HCEC 1CT (cell line): ENCODE data around the gene SERPINA12.
"Not testable (repeated sequence)": the region's sequence is repeated elsewhere in the genome, so short reads cannot be mapped to it uniquely, and the experiment has no call there.

Source experiments
- DNase-seq: peaks from one replicate; pipeline ENCODE4 v3.0.0-alpha.2; 2017

Gene SERPINA12

GRCh38 chr14:94535506-94535905, 26.2 kb upstream of the SERPINA12 start:
- DNase-seq = no peak

- no peak for DNase-seq
These were observed 23.2 kb upstream of the SERPINA12 start for GRCh38 chr14:94532447-94532846.

DNA sequence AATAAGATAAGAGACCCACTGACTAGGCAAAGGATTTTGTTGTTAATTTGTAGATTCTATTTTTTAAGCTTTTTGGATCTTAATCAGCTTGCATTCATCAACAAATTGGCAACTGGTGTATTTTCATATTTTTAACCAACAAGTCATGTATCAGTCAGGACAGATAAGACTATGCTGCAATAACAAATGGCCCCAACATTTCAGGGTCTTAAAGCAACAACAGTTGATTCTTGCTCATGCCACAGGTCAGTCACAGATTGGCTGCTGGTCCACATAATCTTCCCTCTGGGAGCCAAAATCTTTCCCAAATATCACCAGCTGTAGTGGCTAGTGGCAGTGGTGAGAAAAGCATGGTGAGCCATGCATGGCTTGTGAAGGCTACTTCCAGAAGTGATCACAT, 21.9 kb upstream of the SERPINA12 start:
- DNase-seq = no peak

DNA sequence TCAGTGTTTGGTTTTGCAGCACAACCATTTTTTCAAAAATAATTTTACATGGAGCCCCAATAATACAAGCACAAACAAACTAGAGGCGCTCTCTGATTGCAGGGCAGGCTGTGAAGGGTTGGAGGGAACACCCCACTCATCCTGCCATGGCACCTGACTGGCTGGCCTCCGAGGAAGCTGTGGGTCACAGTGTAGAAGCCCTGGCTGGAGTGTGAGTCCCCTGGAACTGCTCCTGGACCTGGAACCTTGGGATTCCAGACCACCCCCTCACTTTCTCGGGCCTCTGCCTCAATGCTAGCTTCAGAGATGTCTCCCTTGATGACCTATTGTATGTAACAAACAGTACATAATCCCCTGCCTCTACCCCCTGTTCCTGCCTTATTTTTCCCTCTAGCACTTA, 14.8 kb upstream of the SERPINA12 start:
- no peak for DNase-seq

DNA sequence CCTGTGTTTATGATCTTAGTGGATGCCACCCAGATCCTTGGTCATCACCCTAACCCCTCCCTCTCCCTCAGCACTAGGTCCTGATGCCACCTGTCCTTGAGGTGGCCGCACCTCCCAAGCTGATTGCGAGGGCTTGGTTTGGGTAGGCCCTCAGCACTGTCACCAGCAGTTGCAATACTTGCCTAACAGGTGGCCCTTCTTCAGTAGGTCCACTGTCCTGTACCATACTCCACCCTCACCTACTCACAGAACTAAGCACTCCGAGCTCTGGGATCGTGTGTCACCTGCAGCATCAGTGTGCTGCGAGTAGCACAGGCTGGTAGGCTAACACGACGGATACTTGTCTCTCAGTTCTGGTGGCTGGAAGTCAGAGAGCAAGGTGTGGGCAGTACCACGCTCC, 14.0 kb upstream of the SERPINA12 start:
- no peak for DNase-seq

GRCh38 chr14:94522115-94522724, 13.0 kb upstream of the SERPINA12 start:
- no peak for DNase-seq

DNA sequence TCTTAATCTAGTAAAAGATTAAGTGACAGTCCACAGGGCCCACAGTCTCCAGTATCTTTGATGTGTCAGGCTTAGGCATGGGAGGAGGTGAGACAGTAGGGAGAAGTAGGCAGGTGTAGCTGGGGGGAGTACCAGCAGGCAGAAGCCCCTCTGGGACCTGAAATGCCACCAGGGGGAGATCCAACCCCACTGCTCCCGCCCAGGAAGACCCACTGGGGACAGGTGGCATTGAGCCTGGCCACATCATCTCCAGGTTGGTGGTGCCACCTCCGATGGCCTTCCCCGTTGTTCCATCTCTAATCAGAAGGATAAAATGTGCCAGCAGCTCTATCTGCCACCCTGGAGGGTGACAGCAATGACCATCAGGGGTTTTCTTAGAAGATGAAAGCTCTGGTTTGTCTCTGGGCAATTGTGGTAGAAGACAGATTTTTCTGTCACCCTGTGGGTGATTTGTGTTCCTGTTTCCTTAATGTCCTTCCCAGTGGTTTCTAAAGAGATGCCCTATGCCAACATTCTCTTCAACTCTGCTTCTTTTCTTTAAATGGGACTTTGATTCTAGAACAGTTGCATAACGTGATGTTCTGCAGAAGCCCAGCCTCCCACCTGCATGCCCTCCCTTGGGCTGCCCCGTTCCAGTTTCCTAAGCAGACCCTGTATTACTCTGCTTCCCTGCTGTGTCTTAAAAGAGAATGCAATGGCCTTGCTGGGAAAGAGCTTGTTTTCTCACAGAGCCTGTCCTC, 12.3 kb upstream of the SERPINA12 start:
- no peak for DNase-seq

GRCh38 chr14:94517641-94518257, 8.5 kb upstream of the SERPINA12 start:
- DNase-seq = no peak

GRCh38 chr14:94517248-94517640, 8.0 kb upstream of the SERPINA12 start:
- DNase-seq = no peak

DNA sequence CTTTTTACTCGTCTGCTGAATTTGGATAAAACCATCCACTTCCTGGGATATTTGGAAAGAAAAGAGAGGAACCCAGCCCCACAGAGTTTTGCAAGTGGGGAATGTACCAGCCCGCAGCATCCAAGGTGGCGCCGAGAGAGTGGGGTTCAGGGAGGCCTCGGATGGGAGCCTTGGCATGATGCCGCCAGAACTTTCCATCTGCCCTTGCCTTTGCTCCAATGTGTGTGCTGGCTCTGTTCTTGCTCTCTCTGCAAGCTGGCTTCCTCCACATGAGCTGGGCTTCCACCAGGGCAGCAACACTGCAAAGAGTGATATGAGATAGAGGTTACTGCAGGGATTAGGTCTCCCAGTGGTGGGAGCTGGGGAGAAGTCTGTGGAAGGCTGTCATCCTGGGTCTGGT, 6.6 kb upstream of the SERPINA12 start:
- DNase-seq = no peak

GRCh38 chr14:94515426-94515825, 6.2 kb upstream of the SERPINA12 start:
- no peak for DNase-seq

GRCh38 chr14:94514351-94514750, 5.1 kb upstream of the SERPINA12 start:
- no peak for DNase-seq

GRCh38 chr14:94510481-94510880, 1.2 kb upstream of the SERPINA12 start:
- DNase-seq = not testable (repeated sequence)

DNA sequence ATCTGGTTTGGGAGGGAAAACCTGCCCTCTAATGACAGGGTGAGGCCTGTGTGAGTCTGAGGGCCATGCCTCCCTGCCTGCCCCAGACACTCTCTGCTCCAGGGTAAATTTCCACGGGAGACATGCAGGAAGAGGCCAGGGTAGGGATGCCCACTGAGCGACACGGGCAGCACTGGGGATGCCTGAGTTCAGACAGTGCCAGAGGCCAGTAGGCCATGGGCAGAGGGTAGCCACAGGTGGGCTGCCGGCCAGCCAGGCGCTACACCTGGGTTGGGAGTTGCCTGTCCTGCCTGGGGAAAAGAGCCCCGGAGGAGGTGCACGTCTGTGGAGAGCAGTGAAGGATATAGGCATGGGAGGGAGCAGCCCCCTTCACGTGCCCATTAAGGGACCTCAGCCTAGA, 3.6 kb downstream of the SERPINA12 start:
- no peak for DNase-seq

DNA sequence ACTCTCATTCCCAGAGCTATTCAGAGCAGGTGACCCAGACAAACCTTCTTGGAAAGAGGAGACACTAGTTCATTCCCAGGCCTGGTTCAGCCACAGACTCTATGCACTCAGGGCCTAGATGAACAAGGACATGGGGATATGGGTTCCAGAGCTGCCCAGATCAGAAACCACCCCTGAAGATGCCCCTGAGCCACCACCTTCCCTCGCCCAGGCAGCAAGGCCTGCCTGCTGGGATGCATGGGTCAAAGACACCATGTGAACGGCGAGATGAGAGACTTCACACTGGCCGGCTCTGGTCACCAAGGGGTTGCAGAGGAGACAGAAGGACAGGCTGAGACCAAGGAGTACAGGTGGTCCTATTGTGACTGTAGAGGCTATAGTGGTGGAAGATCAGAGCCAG, 4.1 kb downstream of the SERPINA12 start:
- no peak for DNase-seq

DNA sequence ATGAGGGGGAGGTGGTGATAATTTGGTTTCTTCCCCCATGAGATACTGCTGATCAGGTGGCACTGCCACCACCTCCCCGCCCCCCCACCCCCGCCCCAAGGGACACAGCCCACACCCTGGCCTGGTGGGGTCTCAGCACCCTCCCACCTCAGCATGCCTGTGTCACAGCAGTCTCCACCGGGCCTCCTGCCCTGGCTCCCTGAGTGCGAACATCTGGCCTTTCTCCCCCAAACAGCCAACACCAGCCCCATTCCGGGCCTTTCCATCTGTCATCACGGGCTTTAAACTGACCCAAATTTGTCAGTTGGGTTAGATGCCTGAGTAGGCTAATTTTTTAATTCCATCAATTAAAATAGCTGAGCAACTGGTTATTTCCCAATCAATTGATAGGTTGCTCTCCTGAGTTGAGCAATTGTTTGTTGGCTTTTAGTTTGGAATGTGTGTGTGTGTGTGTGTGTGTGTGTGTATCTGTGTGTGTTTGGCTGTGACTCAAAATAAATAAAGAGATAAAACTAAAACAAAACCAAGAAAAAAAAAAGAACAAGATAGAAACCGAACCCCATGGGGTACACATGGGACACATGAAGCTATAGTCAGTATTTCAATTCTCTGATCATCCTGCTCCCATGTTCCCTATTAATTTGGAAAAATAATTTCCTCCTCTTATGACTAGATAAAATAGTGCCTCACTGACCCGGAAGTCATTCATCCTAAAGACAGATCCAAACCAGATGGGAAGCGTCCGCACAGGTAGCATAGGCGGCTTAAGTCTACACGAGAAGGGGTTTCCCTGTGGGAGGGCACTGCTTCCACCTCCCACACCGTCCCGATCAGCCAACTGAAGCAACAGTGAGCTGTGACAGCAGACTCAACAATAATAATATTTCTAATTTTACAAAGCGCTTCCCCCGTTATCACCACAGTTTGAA, 7.4 kb downstream of the SERPINA12 start:
- no peak for DNase-seq

DNA sequence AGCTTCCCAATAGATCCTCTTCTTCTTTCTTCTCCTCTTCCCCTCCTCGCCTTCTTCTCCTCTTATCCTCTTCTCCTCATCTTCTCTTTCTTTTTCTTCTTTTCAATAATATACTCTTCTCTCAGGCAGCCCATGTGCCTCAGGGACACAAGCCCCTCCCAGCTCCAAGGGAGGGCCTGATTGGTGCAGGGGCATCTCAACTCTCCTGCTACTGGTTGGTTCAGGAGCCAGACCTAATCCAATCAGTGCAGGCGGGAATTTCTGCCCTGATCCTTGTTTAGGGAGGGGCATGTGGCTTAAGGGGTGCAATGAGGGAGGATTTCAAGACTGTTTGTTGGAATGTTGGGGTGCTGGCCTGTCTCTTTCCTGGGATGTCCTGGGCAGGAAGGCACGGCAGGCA, 9.0 kb downstream of the SERPINA12 start:
- DNase-seq = no peak

GRCh38 chr14:94499673-94500072, 9.6 kb downstream of the SERPINA12 start:
- DNase-seq = no peak

DNA sequence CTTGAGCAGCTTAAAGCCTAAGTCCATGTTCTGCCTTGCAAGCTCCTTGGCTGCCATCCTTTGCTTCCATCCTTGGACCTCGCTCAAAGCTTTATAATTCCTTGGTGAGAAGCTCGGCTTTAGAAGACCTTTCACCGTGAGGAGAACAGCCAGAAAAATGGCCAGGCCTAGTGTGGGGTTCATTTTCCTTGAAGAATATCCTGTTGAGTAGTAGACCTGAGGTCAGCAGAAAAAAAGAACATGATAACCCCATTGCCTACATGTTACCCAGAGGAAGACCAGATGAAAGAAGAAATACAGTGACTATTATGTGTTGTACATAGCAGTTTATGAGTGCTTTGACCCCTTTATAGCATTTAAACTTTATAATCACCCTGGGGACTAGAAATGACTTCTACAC, 11.1 kb downstream of the SERPINA12 start:
- DNase-seq = no peak

DNA sequence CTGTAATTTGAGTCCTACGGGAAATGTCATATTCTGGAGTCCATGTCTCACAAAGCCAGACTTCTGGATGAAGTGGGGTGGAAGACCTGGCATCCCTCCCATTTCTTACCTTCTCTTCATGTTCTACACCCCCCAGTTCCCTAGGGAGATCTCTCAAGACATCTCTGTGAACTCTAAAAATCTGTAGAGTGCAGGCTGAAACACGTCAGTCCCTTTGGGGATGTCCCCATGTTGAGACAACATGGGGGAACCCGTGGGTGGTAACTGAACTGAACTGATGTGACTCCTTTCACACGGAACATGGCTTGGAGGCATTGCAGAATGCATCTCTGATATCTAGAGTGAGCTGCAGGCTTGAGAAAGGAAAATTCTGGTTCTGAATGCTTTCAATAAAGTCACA, 15.2 kb downstream of the SERPINA12 start:
- DNase-seq = no peak

GRCh38 chr14:94491511-94491910, 17.8 kb downstream of the SERPINA12 start:
- DNase-seq = no peak

- DNase-seq = no peak
These were observed 19.9 kb downstream of the SERPINA12 start for GRCh38 chr14:94489336-94489735.

GRCh38 chr14:94486883-94487282, 22.4 kb downstream of the SERPINA12 start:
- DNase-seq = no peak
